HFF-Myc (cell line): ENCODE results near the gene ADAP2.
"Not testable (repeated sequence)": the region's sequence is repeated elsewhere in the genome, so short reads cannot be mapped to it uniquely, and the experiment has no call there.

ENCODE experiments used
- DNase-seq: peaks from one replicate; pipeline ENCODE4 v3.0.0-alpha.2; 2011; ENCODE audit warnings: low read depth; ENCODE audit errors: extremely low read depth
- H3K4me3 ChIP-seq: replicated peaks from 2 replicates; pipeline ENCODE4 v1.5.1; 2011; ENCODE audit warnings: low read depth, mild to moderate bottlenecking, control low read depth, low read length
- CTCF ChIP-seq: IDR thresholded peaks from 2 replicates; pipeline ENCODE4 v1.5.1; 2012; ENCODE audit warnings: mild to moderate bottlenecking, low read depth, low read length, control low read depth; ENCODE audit errors: missing control alignments

The ADAP2 gene

GRCh38 chr17:30930495-30930894 lies 8.8 kb downstream of the ADAP2 start:
- TF ChIP-seq CTCF, result no peak
- no peak for DNase-seq
- no peak overlapping the region for H3K4me3 ChIP-seq

GRCh38 chr17:30931582-30931981 lies 9.8 kb downstream of the ADAP2 start:
- not testable (repeated sequence) for DNase-seq, H3K4me3 ChIP-seq

- no peak overlapping the region for H3K4me3 ChIP-seq
- DNase-seq, result no peak
- no peak for TF ChIP-seq CTCF
Measured at GRCh38 chr17:30933966-30934365, 12.2 kb downstream of the ADAP2 start.

GRCh38 chr17:30939051-30939689 lies 17.4 kb downstream of the ADAP2 start:
- H3K4me3 ChIP-seq, result no peak overlapping the region
- no peak for TF ChIP-seq CTCF
- DNase-seq, result no peak

GRCh38 chr17:30942308-30943079 lies 20.7 kb downstream of the ADAP2 start:
- peak; percentile 56 for DNase-seq
- TF ChIP-seq CTCF, result no peak
- no peak overlapping the region for H3K4me3 ChIP-seq

GRCh38 chr17:30947796-30948195 lies 26.1 kb downstream of the ADAP2 start:
- no peak for DNase-seq
- TF ChIP-seq CTCF, result no peak
- no peak overlapping the region for H3K4me3 ChIP-seq

GRCh38 chr17:30950189-30950588 lies 28.4 kb downstream of the ADAP2 start:
- TF ChIP-seq CTCF, result no peak
- no peak for DNase-seq
- no peak overlapping the region for H3K4me3 ChIP-seq
